ENCODE measurements around the gene LPO.

The LPO gene

DNA sequence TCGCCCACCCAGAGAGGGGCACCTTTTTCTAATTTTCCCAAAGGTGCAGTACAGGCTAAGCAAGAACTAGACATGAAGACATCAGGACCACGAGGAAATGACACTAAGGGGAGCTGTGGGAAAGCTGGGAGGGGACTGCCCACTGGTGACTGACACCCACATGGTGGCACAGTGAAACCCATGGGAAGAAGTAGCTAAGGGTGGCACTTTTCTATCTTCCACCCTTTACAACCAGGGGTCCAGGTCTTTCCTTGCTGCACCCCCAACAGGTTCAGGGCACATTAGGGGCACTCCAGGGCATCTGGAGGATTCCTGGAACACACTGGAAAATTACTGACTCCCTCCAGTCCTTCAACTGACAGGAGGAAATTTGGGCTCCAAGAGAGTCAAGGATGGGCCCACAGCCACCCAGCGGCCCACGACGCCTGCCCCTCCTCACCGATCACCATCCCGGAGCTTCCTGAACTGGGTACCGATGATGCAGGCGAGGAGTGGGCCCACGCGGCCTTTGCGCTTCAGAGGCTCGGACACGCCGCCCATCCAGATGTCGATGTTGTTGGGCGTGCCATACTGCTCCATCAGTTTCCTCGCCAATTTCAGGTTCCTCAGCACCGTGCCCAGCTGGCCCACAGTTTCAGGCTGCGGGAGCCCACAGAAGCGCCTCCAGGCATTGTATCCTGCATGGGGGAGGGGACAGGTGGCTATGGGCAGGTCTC lies 33.0 kb downstream of the LPO start:
- Histone ChIP-seq H3K27me3 (ENCODE audit: low read depth) (peaks cover 3% of the 10 kb centered on the region; the same call in 1 of the 2 replicates), H3K36me3 (replicated peaks) (no peaks in the 10 kb centered on the region)
- in situ Hi-C loops (cut with MboI; ENCODE audit: low sequenced_read_pairs), result no loop called here

DNA sequence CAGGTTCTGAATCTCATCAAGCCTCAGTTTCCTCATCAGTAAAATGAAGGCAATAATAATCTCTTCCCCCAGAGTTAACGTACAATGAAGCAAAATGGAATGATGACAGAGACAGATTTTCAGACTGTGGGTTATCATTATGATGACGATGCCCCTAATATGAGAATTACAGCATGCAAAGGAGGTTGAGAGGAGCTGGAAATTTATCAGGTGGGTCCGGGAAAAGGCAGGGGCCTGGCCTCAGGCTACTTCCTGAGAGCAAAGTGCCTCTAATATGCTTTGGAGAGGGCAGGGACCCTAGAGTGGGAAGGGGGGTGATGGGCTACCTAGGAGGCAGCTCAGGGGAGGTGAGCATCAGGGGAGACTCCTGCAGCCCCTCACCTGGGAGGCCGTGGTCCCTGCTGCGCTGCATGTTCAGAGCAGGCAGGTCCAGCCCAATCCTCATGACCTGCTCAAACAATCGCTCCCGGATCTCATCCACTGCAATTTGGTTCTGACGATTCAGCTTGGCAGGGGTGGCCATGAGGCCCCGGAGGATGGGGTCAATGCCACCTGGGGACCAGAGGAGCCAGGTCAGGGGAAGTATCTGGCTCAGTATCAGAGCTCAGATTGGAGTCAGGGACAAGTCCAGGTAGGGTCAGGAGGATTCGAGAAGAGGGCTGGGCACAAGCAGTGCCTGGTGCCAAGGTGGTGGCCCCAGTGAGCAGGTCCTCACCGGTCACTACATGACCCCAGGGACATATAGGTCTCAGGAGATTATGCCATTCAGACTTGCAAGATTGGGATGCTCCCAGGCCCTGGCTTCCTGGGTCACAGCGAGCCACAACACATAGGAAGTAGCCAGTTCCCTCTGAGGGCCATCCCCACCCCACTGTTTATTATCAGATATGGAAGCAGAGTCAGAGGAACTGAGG lies 34.2 kb downstream of the LPO start:
- in situ Hi-C loops (cut with MboI; ENCODE audit: low sequenced_read_pairs), result no loop called here

More for the DNA sequence above, 33.0 kb downstream of the LPO start:
- no peak overlapping the region for H3K4me3 ChIP-seq
- no peak for DNase-seq (ENCODE audit: low spot score in 2 of 2)
- no peaks in the 10 kb centered on the region for H3K4me1 ChIP-seq
- H3K9me3 ChIP-seq, result no peaks in the 10 kb centered on the region

DNA sequence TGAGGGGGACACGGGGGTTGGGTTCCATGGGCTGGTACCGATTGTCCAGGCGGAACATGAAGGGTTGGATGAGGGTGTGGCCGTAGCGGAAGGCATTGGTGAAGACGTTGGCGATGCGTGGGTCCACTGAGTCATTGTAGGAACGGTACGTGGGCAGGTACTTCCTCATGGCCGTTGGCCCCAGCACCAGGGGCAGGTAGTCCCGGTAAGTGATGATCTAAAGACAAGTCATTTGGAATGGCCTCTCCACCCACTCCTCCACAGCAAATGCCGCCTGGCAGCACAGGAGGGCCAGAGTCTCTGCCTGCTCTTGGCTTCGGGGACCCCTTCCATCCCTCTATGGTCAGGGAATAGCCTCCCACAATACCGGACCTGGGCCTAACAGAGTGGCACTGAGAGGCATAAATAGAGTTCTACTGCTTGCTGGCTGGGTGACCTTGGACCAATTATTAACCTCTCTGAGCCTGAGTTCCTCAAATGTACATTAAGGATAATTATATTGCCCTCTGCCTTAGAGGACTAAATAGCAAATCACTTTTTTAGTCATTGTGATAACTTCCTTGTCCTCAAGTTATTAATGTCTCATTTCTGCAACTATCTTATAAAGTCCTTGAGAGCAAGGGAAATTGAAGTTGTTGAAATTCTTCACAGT lies 35.2 kb downstream of the LPO start:
- H3K4me1 ChIP-seq, result no peaks in the 10 kb centered on the region
- H3K27me3 ChIP-seq (ENCODE audit: low read depth), result no peaks in the 10 kb centered on the region
- in situ Hi-C loops (cut with MboI; ENCODE audit: low sequenced_read_pairs), result no loop called here
- H3K36me3 ChIP-seq (replicated peaks), result no peaks in the 10 kb centered on the region
- H3K4me3 ChIP-seq, result no peak overlapping the region
- H3K9me3 ChIP-seq, result no peaks in the 10 kb centered on the region
- DNase-seq (ENCODE audit: low spot score in 2 of 2), result no peak

More for the DNA sequence above, 34.2 kb downstream of the LPO start:
- Histone ChIP-seq H3K4me1 (no peaks in the 10 kb centered on the region), H3K4me3 (no peak overlapping the region), H3K27me3 (ENCODE audit: low read depth) (no peaks in the 10 kb centered on the region), H3K36me3 (replicated peaks) (no peaks in the 10 kb centered on the region), H3K9me3 (no peaks in the 10 kb centered on the region)
- no peak for DNase-seq (ENCODE audit: low spot score in 2 of 2)

DNA sequence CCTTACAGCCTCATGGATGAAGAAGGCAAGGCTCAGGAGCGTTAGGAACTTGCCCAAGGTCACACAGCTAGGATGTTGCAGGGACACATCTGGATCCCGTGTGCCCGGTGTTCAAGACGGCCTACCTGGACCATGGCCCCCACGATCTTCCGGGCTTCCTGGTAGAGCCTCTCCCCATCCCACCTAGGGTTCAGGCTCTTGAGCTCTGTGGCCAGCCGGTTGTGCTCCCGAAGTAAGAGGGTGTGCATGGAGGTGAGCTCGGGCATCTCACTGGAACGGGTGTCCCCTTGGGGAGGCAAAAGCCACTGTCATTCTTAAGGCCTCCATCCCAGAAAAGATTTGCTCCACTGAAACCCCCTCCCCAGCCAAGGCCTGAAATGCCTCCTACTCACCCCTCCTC lies 37.0 kb downstream of the LPO start:
- no peak overlapping the region for H3K4me3 ChIP-seq
- H3K27me3 ChIP-seq (ENCODE audit: low read depth), result no peaks in the 10 kb centered on the region
- no peaks in the 10 kb centered on the region for H3K9me3 ChIP-seq
- no peaks in the 10 kb centered on the region for H3K36me3 ChIP-seq (replicated peaks)
- DNase-seq (ENCODE audit: low spot score in 2 of 2), result no peak
- in situ Hi-C loops (cut with MboI; ENCODE audit: low sequenced_read_pairs), result no loop called here
- H3K4me1 ChIP-seq, result no peaks in the 10 kb centered on the region

DNA sequence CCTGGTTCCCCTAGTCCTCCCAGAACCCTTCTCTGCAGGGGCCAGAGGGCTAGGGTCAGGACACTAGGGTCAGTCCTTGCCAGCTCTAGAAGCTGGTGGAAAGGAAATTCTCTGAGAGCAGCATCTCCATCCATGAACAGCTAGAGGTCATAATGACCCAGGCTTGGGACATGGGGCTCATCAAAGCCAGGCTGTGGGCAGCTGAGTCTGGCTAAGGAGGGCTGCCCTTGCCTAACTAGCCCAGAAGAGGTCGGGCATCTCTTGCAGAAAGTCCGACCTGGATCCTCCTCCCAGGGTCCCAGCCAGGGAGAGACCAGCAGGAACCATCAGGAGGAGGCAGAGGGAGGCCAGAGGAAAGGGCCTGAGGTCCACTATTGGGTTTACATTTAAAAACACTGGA lies 38.0 kb downstream of the LPO start:
- H3K4me1 ChIP-seq, result no peaks in the 10 kb centered on the region
- no peaks in the 10 kb centered on the region for H3K36me3 ChIP-seq (replicated peaks)
- no peak overlapping the region for H3K4me3 ChIP-seq
- in situ Hi-C loops (cut with MboI; ENCODE audit: low sequenced_read_pairs), result no loop called here
- DNase-seq (ENCODE audit: low spot score in 2 of 2), result no peak
- H3K27me3 ChIP-seq (ENCODE audit: low read depth), result no peaks in the 10 kb centered on the region
- no peaks in the 10 kb centered on the region for H3K9me3 ChIP-seq

DNA sequence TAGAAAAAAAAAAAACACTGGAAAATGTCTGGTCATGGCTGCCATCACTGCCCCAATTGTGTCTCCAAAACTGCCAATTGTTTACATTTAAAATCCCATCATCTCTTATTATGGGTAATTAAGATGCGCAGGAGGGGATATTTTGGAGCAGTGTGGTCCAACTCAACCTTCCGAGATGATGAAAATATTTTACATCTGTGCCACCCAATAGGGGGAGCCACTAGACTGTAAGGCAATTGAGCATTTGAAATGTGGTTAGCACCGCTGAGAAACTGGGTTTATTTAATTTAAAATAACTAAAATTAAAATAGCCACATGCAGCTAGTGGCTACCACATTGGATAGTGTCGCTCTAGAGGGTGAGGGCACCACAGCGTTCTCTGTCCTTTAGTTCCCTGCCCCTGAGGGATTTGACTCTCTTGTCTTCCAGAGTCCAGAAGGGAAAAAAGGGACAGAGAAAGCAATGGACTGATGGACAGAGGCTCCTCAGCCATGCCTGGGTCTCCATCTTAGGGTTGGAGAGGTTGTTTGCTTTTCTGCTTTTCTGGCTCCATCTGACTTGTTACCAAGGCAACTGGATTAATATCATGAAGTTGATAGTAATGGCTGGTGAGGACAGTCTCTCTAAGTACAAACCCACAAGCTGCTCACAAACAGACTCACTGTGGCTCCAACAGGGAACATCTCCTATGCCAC lies 38.9 kb downstream of the LPO start:
- Histone ChIP-seq H3K27me3 (ENCODE audit: low read depth) (no peaks in the 10 kb centered on the region), H3K4me3 (no peak overlapping the region), H3K9me3 (no peaks in the 10 kb centered on the region), H3K4me1 (no peaks in the 10 kb centered on the region), H3K36me3 (replicated peaks) (no peaks in the 10 kb centered on the region)
- in situ Hi-C loops (cut with MboI; ENCODE audit: low sequenced_read_pairs), result no loop called here
- DNase-seq (ENCODE audit: low spot score in 2 of 2), result no peak

DNA sequence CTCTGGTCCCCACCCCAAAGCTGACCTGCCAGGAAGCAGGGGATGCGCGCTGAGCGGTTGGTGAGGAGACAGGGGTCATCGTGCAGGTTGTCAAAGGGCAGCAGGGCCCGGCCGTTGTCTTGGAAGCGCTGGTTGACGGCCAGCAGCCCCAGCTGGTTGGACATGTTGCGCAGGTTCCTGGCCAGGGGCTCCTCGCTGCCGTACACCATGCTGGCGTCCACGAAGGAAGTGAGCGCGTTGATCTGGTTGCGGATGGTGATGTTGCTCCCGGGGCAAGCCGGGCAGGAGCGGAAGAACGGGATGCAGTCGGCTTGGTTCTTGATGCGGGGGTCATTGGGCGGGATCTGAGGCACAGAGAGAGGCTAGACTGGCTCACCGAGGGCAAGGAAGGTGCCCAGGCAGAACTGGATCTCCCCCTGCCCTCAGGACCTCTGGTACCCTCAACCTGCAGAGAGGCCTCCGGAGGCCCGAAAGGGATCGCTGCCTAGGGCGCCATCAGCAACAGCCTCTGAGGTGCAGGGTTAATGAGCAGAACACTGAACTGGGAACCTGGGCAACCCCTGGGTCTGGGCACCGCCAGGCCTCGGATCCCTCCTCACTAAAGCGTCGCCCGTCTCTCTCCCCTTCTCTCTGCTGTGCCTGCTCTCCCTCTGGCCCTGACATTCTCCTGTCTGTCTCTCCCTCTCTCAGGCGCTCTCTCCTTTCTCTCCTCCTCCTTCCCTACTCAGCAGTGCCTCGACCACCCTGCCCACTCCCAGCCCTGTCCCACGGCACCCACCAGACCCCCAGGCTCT lies 39.6 kb downstream of the LPO start:
- Histone ChIP-seq H3K9me3 (no peaks in the 10 kb centered on the region), H3K27me3 (ENCODE audit: low read depth) (no peaks in the 10 kb centered on the region), H3K36me3 (replicated peaks) (no peaks in the 10 kb centered on the region), H3K4me3 (no peak overlapping the region), H3K4me1 (no peaks in the 10 kb centered on the region)
- no peak for DNase-seq (ENCODE audit: low spot score in 2 of 2)
- in situ Hi-C loops (cut with MboI; ENCODE audit: low sequenced_read_pairs), result no loop called here

DNA sequence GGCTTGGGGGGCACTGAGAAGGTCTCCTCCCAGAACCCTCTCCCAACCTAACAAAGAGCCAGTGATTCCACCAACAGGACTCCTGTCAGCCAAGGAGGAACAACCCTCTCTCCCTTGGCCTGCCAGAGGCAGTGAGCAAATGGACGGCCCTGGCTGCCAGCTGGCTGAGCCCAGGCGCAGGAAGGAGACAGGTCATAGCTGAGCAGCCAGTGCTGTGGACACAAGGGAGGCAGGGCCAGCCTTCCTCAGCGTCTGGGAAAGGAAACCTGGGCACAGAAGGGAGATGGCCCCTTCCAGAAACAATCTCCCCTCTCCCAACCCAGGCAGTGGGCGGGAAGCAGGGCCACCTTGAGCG lies 40.3 kb downstream of the LPO start:
- Histone ChIP-seq H3K4me1 (no peaks in the 10 kb centered on the region), H3K4me3 (no peak overlapping the region), H3K36me3 (replicated peaks) (no peaks in the 10 kb centered on the region), H3K27me3 (ENCODE audit: low read depth) (no peaks in the 10 kb centered on the region), H3K9me3 (no peaks in the 10 kb centered on the region)
- in situ Hi-C loops (cut with MboI; ENCODE audit: low sequenced_read_pairs), result no loop called here
- DNase-seq (ENCODE audit: low spot score in 2 of 2), result no peak

DNA sequence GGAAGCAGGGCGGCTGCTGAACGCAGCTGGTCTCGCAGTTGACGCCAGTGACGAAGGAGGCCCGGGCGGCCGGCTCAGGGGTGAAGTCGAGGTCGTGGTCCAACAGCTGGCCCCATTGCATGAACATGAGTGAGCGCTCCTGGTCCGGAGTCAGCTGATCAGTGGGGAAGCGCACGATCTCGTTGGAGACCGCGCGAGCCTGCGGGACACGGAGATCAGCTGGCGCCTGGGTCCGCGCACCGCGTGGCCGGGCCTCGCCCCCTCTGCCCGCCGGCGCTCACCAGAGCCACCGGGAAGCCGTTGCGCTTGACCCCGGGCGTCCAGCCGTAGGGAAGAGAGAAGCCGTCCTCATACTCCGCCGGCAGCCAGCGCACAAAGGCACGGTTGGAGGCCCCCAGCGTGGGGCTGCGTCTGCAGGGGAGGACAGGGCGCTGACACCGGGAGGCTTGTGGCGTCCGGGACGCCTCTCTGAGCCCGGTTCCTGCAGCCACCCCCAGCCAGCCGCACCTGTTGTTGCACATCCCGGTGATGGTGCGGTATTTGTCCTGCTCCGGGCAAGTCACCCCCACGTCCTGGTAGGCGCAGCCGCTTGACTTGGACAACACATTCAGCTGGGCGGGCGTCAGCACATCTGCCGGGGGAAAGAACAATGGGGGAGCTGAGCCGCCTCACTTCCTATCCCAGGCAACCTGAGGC lies 40.8 kb downstream of the LPO start:
- Histone ChIP-seq H3K4me1 (no peaks in the 10 kb centered on the region), H3K36me3 (replicated peaks) (no peaks in the 10 kb centered on the region), H3K27me3 (ENCODE audit: low read depth) (no peaks in the 10 kb centered on the region; the same call in 1 of the 2 replicates), H3K9me3 (no peaks in the 10 kb centered on the region), H3K4me3 (no peak overlapping the region)
- DNase-seq (ENCODE audit: low spot score in 2 of 2), result no peak
- in situ Hi-C loops (cut with MboI; ENCODE audit: low sequenced_read_pairs), result no loop called here

DNA sequence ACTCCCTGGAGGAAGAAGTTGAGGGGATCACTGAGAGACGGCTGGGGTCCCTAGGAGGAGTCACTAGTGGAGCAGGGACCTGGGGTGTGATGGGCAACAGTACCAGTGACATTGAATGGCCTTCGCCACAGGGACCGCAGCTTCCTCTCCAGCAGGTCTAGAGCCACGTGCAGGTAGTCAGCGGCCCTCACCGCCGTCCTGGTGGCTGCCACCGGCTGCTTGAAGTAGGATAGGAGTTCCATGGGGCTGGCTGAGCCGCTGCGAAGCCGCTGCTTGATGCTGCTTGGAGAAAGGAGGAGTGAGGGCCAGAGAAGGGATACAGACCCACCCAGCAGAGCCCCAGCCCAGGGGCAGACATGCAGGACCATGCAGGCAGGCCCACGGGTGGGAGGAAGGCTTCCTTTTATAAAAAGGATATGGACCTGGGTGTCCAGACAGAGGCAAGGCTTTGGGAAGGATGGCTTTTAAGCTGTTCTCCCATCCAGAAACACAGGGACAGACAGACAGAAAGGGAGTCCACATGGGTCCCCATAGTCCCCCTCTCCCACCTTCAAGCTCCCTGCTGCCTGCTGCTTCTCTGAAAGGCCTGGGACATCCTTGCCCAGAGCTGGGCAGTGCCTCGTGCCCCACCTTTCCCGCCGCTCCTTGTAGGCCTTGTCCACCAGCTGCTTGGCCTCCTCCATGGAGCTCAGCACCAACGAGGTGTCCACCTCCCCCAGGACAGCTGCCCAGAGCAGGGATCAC lies 41.5 kb downstream of the LPO start:
- no peaks in the 10 kb centered on the region for H3K36me3 ChIP-seq (replicated peaks)
- H3K4me3 ChIP-seq, result no peak overlapping the region
- peaks cover 5% of the 10 kb centered on the region; the same call in 1 of the 2 replicates for H3K27me3 ChIP-seq (ENCODE audit: low read depth)
- H3K4me1 ChIP-seq, result no peaks in the 10 kb centered on the region
- no peaks in the 10 kb centered on the region for H3K9me3 ChIP-seq
- in situ Hi-C loops (cut with MboI; ENCODE audit: low sequenced_read_pairs), result no loop called here
- no peak for DNase-seq (ENCODE audit: low spot score in 2 of 2)

DNA sequence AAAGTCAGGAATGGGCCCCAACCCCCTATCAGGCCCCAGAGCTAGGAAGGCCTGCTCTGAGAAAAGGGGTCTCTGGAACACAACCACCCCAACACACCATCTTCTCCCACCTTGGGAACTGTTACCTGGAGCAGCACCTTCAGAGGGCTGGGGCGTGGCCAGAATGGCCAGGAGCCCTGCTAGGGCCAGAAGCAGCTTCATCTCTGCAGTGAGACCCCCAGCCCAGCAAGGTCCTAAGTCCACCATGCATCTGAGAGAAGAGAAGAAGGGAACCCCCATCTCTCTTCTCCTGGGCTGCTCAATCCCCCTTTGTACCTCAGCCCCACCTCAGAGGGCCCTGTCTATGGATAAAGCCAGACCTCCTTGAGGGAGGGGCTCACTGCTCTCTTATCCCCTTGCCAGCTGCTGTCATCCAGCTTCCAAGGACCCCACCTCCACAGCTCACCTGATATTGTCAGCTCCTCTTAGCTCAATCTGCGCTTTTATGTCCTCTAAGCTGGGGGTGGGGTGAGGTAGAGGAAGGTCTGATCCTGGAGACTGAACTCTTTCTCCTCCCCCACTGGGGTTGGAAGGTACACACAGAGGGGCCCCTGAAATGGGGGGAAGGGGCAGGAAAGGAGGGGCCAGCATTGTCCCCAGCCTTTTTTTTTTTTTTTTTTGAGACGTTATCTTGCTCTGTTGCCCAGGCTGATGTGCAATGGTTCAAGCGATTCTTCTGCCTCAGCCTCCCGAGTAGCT lies 42.3 kb downstream of the LPO start, which contains the start of gene MPO:
Gene MPO, minus strand, starts transcription at position 456 of the 738 bp plus-strand sequence. Its CDS starts 177 bp downstream, at position 279.
- H3K4me3 ChIP-seq, result no peak within 1 kb of the TSS
- DNase-seq (ENCODE audit: low spot score in 2 of 2), result no peak
- peaks cover 5% of the 10 kb centered on the region; the same call in 1 of the 2 replicates for H3K27me3 ChIP-seq (ENCODE audit: low read depth)
- H3K4me1 ChIP-seq, result no peaks in the 10 kb centered on the region
- H3K9me3 ChIP-seq, result no peaks in the 10 kb centered on the region
- in situ Hi-C loops (cut with MboI; ENCODE audit: low sequenced_read_pairs), result no loop called here
- no peaks in the 10 kb centered on the region for H3K36me3 ChIP-seq (replicated peaks)

All from HAP-1 (cell line).